HL-60 (cell line): ENCODE data around the gene ISG15.
"Not testable (repeated sequence)": the region's sequence is repeated elsewhere in the genome, so short reads cannot be mapped to it uniquely, and the experiment has no call there.

Experiments used
- DNase-seq, 2 experiments: peaks; one replicate each; pipeline ENCODE4 v3.0.0-alpha.2; 2010 to 2020; ENCODE audit warnings: low read depth in 1 of 2, low spot score in 1 of 2
- H3K27ac ChIP-seq: fragments of 250-450 bp; sonication (Bioruptor Pico); replicated peaks from 2 replicates; pipeline ENCODE4 v1.5.1; 2020; ENCODE audit warnings: mild to moderate bottlenecking, moderate library complexity
- H3K27me3 ChIP-seq: fragments of 250-450 bp; sonication (Bioruptor Pico); 2 replicates; pipeline ENCODE4 v1.5.1; 2021; ENCODE audit warnings: mild to moderate bottlenecking, moderate library complexity; ENCODE audit not compliant: insufficient read depth, poor library complexity, severe bottlenecking
- H3K4me3 ChIP-seq: replicated peaks from 2 replicates; pipeline ENCODE4 v1.5.1; 2011; ENCODE audit warnings: mild to moderate bottlenecking, control low read depth, low read length; ENCODE audit not compliant: insufficient read depth
- GABPA ChIP-seq: IDR thresholded peaks from 2 replicates; pipeline ENCODE4 v1.6.1; 2012; ENCODE audit warnings: low read depth
- POLR2AphosphoS5 ChIP-seq: IDR thresholded peaks from 2 replicates; pipeline ENCODE4 v1.6.1; 2012; ENCODE audit warnings: low read depth
- REST ChIP-seq: IDR thresholded peaks from 2 replicates; pipeline ENCODE4 v1.6.1; 2012; ENCODE audit warnings: low read depth; ENCODE audit not compliant: insufficient replicate concordance
- SPI1 ChIP-seq: IDR thresholded peaks from 2 replicates; pipeline ENCODE4 v1.6.1; 2012; ENCODE audit warnings: low read depth, mild to moderate bottlenecking, borderline replicate concordance
- TF ChIP-seq, protein P1 (sequence below): IDR thresholded peaks from one replicate; pipeline ENCODE4 v1.5.1; 2011; ENCODE audit warnings: low read length, control low read depth, inconsistent platforms; ENCODE audit not compliant: insufficient read depth

ISG15 gene

DNA sequence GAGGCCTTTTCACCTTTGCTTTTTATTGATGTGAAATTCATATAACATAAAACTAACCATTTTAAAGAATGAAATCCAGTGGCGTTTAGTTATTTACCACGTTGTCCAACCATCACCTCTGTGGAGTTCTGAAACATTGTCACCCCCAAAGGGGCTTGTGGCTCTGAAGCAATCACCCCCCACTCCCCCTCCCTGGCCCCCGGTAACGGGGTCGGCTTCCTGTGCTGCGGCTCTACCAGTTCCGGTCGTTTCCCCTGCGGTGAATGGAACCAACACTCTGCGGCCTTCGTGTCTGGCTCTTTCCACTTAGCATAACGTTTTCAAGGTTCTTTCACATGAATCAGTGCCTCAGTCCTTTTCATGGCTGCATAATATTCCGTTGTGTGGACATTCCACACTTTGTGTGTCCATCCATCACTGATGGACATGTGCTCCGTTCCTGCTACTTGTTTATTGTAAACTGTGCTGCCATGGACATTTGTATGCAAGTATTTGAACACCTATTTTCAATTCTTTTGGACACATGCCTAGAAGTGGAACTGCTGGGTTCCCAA, 1.8 kb upstream of the ISG15 start:
- no peak overlapping the region for H3K4me3 ChIP-seq
- TF ChIP-seq SPI1, result no peak
- H3K27ac ChIP-seq, result no peak overlapping the region
- H3K27me3 ChIP-seq, result no peaks in the 10 kb centered on the region
- no peak for DNase-seq

DNA sequence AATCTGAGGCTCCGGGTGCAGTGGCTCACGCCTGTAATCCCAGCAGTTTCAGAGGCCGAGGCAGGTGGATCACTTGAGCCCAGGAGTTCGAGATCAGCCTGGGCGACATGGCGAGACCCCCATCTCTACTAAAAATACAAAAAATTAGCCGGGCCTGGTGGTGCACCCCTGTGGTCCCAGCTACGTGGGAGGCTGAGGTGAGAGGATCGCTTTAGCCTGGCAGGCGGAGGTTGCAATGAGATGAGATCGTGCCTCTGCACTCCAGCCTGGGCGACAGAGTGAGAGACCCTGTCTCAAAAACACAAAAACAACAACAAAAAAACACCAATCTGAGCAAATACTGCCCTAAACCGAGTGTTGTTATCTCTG, 577 bp upstream of the ISG15 start:
- H3K27me3 ChIP-seq, DNase-seq: not testable (repeated sequence)
- Histone ChIP-seq H3K4me3 (peak overlapping the region; percentile 56), H3K27ac (peak overlapping the region; percentile 59)

DNA sequence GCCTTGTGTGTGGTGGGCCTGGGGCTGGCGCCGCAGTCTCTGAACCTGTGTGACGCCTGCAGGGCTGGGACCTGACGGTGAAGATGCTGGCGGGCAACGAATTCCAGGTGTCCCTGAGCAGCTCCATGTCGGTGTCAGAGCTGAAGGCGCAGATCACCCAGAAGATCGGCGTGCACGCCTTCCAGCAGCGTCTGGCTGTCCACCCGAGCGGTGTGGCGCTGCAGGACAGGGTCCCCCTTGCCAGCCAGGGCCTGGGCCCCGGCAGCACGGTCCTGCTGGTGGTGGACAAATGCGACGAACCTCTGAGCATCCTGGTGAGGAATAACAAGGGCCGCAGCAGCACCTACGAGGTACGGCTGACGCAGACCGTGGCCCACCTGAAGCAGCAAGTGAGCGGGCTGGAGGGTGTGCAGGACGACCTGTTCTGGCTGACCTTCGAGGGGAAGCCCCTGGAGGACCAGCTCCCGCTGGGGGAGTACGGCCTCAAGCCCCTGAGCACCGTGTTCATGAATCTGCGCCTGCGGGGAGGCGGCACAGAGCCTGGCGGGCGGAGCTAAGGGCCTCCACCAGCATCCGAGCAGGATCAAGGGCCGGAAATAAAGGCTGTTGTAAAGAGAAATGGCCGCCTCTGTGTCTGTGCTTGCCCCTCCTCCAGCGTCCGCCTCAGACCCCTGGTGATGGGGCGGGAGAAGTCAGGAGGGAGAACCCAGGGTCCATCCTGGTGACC, 788 bp downstream of the ISG15 start:
- TF ChIP-seq REST, result no peak
- DNase-seq, result no peak
- peak overlapping the region; percentile 59 for H3K27ac ChIP-seq
- H3K4me3 ChIP-seq, result peak overlapping the region; percentile 56
- H3K27me3 ChIP-seq, result no peaks in the 10 kb centered on the region

GRCh38 chr1:1014799-1015681, 1.7 kb downstream of the ISG15 start:
- no peak for DNase-seq
- Histone ChIP-seq H3K4me3 (no peak overlapping the region), H3K27ac (no peak overlapping the region), H3K27me3 (no peaks in the 10 kb centered on the region)
- no peak for TF ChIP-seq GABPA
- TF ChIP-seq POLR2AphosphoS5, result no peak
- no peak for TF ChIP-seq REST
- TF ChIP-seq SPI1, result no peak
- TF ChIP-seq, protein P1, sequence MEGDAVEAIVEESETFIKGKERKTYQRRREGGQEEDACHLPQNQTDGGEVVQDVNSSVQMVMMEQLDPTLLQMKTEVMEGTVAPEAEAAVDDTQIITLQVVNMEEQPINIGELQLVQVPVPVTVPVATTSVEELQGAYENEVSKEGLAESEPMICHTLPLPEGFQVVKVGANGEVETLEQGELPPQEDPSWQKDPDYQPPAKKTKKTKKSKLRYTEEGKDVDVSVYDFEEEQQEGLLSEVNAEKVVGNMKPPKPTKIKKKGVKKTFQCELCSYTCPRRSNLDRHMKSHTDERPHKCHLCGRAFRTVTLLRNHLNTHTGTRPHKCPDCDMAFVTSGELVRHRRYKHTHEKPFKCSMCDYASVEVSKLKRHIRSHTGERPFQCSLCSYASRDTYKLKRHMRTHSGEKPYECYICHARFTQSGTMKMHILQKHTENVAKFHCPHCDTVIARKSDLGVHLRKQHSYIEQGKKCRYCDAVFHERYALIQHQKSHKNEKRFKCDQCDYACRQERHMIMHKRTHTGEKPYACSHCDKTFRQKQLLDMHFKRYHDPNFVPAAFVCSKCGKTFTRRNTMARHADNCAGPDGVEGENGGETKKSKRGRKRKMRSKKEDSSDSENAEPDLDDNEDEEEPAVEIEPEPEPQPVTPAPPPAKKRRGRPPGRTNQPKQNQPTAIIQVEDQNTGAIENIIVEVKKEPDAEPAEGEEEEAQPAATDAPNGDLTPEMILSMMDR, result no peak

DNA sequence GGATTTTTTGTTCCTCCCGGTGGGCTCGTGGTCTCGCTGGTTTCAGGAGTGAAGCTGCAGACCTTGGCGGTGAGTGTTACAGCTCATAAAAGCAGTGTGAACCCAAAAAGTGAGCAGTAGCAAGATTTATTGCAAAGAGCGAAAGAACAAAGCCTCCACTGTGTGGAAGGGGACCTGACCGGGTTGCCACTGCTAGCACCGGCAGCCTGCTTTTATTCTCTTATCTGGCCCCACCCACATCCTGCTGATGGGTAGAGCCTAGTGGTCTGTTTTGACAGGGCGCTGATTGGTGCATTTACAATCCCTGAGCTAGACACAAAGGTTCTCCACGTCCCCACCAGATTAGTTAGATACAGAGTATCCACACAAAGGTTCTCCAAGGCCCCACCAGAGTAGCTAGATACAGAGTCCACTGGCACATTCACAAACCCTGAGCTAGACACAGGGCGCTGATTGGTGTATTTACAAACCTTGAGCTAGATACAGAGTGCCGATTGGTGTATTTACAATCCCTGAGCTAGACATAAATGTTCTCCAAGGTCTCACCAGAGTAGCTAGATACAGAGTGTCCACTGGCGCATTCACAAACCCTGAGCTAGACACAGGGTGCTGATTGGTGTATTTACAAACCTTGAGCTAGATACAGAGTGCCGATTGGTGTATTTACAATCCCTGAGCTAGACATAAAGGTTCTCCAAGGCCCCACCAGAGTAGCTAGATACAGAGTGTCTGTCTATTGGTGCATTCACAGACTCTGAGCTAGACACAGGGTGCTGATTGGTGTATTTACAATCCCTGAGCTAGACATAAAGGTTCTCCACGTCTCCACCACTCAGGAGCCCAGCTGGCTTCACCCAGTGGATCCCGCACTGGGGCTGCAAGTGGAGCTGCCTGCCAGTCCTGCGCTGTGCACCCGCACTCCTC, 4.4 kb downstream of the ISG15 start:
- H3K4me3 ChIP-seq, H3K27ac ChIP-seq, DNase-seq: not testable (repeated sequence)
- H3K27me3 ChIP-seq, result peaks cover 13% of the 10 kb centered on the region

DNA sequence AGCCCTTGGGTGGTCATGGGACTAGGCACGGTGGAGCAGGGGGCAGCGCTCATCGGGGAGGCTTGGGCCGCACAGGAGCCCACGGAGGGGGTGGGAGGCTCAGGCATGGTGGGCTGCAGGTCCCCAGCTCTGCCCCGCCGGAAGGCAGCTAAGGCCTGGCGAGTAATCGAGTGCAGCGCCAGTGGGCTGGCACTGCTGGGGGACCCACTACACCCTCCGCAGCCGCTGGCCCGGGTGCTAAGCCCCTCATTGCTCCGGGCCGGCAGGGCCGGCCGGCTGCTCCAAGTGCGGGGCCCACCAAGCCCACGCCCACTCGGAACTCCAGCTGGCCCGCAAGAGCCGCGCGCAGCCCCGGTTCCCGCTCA, 5.0 kb downstream of the ISG15 start:
- H3K27me3 ChIP-seq, result peaks cover 20% of the 10 kb centered on the region
- not testable (repeated sequence) for H3K27ac ChIP-seq, DNase-seq, H3K4me3 ChIP-seq
